Epidermal melanocyte (primary cell): ENCODE data around the gene PREP.
"Not testable (repeated sequence)": the region's sequence is repeated elsewhere in the genome, so short reads cannot be mapped to it uniquely, and the experiment has no call there.

Experiments
- DNase-seq: peaks from one replicate; pipeline ENCODE4 v3.0.0; 2011; ENCODE audit warnings: low spot score; ENCODE audit not compliant: insufficient read length

PREP gene

DNA sequence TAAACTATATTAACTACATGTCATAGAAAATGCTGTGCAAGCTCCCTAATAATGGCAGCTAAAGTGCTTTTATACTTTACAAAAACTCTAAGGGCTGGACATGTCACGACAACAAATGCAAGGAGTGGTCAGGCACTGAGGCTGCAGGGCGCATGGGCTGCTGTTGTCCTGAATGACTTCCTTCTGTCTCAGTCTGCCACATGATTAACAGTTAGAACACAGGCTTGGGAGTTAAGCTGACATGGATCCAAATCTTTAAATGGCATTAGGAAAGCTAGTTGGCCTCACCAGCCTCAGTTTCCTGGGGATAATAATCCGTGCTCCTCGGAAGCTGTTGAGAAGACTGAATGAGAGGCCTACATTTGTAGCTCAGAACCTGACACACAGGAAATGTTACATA, 57.4 kb downstream of the PREP start:
- DNase-seq: no peak

DNA sequence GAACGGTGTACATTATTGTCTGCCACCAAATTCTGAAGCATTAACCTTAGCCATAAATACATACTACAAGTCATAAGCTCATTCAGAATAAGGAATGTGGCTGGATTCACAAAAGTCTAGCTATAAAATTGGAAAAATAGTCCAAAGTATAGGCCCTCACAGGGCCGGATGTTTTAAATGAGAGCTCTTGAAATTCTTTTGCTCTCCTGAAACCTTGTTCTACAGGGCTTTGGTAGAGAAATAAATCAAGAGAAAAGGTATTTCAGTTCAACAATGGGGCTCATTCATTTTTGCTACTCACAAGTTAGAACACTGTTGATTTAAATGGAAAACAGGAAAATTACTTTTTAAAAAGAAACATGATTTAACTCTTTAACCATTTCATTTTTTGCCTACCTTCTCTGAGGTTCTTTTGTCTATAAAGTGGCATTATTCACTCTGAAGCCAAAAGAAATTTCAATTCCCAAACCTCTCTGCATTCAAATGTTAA, 58.0 kb downstream of the PREP start:
- DNase-seq: no peak

DNA sequence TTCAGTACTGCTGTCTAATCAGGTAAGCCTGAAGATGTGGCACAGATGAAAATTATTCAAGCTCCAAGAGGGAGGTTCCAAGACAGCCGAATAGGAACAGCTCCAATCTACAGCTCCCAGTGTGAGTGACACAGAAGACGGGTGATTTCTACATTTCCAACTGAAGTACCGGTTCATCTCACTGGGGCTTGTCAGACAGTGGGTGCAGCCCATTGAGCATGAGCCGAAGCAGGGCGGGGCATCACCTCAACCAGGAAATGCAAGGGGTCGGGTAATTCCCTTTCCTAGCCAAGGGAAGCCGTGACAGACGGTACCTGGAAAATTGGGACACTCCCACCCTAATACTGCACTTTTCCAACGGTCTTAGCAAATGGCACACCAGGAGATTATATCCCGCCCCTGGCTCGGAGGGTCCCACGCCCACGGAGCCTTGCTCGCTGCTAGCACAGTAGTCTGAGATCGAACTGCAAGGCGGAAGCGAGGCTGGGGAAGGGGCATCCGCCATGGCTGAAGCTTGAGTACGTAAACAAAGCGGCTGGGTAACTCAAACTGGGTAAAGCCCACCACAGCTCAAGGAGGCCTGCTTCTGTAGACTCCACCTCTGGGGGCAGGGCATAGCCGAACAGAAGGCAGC, 64.4 kb downstream of the PREP start:
- DNase-seq: not testable (repeated sequence)

DNA sequence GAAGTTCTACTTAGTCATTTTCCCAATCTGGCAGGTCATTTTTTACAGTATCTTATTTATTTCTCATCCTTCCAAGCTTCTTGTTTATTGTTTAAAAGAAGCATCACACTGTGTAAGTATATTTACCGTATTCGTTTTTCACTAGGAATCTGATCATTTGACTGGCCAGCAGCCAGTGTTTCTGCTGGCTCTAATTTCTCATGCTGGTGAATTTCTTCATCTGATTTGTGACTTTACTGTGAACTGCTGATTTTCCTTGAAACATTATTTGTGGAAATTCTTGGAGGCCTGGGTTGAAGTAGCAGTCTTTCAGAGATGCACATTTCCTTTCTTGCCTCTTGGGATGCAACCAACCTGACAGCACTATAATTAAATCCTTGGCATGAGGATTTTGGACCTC, 65.9 kb downstream of the PREP start:
- no peak for DNase-seq

DNA sequence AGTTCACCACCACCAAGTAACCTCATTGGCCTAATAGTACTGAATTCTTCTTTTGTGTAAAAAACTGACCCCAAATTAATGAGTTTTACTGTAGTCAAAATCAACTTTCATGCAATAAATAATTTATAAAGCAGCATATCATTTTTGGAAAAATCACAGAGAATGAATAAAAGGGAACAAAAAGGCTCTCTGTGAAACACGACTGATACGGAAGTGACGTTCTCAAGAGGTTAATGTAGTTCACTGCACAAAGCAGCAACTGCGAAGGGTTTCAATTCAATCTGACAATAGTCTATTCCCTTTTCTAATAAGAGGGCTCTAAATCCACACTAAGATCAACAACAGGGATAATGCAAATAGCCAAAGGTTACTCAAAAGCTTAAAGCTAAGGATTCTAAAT, 70.3 kb downstream of the PREP start:
- DNase-seq: peak; percentile 43

DNA sequence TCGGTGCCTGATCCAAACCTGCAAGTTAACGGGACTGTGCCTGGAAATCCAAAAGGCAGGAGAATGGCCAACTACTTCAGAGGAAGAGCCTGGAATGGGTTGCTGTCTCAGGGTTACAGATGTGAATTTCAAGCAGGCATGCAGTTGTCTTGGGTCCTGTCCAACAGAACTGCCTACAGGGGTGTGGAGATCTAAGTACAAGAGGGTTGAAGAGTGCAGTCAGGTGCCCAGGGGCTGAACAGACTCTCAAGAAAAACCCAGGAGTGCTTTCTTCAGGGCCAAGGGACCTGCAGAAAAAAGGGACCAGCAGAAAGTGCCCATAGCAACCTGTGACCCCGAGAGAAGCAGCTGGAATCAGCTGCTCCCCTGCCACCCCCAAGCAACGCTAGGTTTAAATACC, 71.0 kb downstream of the PREP start:
- DNase-seq: no peak

DNA sequence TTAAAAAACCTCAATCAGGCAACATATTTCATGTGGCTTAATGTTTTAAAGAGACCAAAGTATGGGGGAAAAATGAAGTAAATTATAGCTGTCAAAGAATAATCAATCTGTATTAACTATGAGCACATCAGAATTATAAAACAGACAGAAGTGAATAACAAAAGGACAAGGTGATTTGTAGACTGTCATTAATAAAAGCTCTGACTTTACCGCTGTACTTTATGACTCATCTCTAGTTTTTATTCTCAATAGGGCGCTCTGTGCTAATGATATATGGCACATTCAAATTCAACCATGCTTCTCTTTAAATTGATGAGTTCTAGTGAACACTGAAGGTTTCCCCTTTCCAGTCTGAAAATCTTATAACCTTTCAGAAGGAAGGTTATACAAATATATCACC, 72.0 kb downstream of the PREP start:
- no peak for DNase-seq

DNA sequence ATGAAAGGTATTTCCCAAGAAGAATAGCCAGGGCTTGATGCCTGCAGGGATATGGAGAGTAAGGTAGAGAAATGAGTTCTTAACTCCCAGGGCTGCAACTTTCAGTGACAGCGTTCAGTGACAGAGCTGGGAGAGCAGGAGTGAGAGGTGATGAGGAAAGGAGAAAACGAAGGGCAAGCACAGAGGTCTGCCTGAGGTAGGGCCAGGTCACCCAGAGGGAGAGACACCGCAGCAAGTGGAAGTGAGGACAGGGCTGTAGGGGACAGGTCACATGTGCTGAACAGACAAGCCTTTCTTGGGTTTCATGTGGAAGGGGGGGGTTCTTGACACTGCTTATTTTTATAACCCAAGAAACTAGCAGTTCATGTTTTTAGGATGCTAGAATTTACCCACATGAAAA, 72.5 kb downstream of the PREP start:
- no peak for DNase-seq

DNA sequence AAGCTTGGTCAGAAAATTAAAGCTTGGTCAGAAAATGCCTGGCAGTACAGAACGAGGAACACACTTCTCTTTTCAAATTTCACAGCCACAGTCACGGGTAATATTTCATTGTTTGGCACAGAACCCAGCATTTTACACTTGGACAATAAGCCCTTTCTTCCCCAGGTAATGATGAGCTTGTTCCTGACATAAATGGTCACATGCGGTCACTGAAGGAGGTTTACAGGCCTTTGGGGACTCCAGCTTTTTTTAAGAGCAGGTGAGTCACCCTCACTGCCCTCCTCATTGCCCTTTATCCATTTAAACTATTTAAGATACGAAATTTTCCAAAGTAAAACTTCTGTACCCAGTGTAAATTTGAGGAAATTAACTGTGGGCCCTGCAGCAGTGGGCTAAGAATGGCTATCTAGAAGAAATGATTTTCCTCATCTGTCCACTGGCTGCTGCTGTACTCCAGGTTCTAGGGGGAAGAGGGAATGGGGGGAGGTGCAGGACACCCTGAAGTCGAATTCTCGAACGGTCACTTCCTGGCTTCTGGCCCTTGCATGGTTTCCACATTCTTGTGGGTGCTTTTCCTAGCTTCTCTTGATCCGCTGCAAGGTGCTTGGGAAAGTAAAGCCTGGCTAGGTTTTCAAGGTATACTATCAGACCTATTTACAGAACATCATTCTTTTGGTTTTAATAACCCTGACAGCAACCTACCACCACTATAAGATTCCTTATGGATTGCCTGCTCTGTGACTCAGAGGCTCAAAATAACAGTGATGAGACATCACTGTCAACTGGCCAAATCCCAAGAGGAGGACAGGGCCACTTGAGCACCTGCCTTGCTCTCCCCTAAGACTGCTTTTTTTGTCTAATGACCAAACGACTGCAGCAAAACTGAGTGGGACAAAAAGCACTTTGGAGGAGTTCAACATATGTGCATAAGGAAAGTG, 75.8 kb downstream of the PREP start:
- no peak for DNase-seq

DNA sequence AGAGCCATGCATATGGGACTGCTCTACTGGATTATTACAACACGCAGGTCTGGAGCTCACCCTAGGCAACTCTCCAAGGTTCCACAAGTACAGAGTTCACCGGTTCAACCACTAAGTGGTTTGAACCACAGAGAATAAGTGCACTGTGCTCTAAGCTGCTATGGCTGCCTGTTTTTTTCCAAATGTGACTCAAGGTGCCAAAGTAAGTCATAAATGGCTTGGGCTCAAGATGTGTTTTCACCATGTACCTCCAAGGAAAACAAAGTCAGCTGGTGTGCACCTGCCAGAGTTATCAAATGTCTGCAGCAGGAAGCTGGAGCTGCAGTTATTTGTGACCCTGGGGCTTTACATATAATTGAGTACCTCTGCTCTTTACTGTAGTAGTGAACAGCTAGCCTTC, 76.7 kb downstream of the PREP start:
- no peak for DNase-seq

DNA sequence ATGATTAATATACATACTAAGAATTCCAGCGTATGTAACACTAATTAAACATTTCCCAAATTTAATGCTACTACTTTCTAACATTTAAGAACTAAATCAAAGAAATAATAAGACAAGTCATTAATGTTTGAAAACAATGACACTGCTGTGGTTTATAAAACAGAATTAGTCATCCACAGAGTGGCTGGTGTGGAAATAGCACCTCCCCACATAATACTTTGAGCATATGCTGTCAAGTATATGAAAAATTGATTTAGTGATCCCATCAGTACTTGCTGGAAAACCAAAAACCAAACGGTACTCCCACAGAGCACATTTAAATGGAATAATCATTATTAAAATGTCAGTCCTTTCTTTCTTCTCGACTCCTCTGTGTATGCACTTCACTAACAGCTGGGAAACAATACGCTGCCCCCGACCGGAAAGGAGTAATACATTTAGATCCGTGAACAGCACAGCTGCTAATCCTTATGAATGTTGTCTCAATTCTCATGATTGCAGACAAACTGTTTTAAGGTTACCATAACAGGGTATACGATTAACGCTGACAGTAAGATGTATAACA, 78.4 kb downstream of the PREP start:
- no peak for DNase-seq

DNA sequence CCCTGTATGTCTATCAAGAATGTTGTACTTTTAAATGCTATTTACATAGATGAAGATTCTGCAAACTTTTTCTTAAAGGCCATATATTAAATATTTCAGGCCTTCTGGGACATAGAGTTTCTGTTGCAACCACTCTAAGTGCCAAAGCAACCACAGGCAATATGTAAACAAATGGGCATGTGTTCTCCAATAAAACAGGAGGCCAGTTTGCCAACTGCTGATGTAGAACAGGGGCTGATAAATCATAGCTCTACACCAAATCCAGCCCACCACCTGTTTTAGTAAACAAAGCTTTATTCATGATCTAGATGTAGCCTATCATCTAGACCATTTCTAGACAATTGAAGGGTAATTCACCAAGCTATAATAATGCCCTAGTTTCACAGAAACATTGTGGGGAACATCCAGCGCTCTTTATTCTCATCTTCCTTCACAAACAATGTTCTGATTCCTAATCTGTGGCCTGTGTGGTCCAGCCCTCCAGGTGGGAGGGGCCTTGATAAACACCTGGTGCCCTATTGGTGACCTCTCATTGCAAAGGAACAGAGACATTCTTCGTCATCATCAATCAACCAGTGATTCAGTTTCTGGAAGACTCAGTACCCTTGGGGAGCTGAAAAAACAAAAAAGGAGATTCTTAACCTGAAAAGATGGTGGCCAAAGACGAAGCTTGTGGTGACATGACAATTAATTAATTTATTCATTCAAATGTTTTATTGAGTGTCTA, 80.2 kb downstream of the PREP start:
- DNase-seq: no peak

DNA sequence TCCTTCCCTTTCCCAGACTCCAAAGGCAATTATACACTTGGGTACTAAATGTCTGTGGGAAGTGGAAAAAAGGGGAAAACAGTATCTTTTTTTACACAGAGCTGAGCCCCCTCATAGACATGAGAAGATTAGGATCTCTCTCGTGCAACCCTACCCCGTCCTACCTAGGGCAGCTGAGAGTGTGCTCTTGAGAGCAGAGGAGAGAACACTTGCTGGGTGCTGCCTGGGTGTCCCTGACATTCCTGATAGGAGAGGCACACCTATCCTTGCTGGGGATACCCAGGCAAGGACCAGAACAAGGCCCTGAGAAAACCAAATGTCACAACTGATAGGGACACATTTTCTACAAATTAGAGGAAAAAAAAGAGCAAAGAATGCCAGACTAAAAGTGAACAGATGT, 81.2 kb downstream of the PREP start:
- DNase-seq: no peak

DNA sequence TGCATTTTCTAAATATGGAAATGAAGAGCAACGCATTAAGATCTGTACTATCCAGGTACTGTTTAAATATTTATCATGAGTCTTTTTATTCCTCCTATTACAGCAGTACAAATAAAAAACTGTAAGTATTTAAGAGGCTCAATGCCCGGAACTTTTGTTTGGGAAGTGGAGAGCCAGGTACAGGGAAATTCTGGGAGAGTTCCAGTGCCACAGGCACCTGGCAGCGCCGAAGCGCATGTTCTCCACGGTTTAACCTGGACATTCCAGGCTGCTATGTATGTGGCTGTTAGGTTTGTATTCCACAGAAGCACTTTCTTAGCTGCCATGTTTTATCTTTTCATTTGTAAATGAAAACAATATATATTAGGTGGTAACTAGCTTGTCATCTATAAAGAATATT, 81.7 kb downstream of the PREP start:
- no peak for DNase-seq

DNA sequence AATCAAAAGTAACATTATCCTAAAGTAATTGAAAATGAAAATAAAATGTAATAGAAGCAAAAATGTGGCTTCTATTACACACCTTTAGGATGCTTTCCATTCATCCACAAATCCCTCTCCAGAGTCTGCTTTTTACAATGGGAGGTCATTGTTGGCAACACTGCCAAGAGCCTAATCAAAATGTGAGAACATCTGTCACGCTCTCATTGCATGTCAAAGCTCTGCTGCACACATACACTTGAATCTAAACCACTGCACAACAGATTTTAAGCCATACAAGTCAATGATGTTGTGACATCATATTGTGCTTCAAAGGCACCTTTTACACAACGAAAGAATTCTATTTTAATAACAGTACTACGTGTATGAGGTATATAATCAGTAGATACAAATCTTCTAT, 82.1 kb downstream of the PREP start:
- no peak for DNase-seq

DNA sequence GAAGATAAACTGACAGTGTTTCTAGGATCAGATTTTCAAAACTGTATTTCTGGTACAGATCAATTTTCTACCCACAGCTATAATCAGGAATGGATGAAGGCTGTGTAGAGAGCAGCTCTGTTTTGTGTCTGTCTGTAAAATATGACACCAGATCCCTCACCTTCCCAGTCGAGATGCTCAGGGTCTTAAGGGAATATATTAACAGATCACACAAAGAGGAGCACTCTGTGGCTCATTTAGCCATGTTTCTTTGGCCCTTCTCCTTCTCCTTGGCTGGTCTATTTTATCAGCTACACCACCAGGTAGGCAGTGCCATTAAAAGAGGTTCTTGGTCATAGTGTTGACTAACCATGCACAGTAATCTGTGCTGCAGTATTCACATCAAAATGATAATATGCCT, 82.6 kb downstream of the PREP start:
- no peak for DNase-seq

DNA sequence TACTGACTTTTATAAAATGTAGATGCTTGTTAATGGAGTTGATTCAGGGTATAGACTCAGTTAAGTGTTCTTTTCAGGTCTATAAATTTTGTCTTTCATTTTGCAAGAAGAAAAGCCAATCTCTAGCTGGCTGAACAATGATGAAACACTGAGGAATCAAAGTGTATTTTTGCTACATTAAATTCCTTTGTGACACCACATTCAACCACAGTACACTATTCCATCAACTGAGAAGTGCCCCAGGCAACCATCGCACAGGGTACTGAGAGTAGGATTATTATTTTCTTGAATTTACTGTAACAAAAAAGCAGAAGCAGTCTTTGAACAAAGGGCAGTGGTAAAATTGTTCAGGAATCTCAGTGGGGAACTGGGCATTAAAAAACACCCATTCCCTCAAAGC, 83.6 kb downstream of the PREP start:
- DNase-seq: no peak

DNA sequence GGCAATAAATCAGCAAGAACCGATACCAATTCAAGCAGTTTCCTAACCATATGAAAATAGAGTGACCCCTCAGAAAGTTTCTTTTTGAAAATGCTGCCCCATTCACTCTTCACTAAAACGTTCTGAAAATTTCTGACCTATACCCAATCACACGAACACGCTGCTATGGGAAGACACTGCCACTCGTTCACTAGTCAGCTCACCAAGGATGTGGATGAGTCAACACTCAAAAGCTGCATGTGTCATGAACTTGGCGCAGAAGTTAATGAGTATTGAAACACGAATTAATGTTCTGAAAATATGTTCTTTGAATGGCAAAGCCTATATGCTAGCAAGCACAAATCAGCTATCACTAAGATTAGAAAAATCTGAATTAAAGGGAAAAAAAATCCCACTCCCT, 84.2 kb downstream of the PREP start:
- DNase-seq: no peak

DNA sequence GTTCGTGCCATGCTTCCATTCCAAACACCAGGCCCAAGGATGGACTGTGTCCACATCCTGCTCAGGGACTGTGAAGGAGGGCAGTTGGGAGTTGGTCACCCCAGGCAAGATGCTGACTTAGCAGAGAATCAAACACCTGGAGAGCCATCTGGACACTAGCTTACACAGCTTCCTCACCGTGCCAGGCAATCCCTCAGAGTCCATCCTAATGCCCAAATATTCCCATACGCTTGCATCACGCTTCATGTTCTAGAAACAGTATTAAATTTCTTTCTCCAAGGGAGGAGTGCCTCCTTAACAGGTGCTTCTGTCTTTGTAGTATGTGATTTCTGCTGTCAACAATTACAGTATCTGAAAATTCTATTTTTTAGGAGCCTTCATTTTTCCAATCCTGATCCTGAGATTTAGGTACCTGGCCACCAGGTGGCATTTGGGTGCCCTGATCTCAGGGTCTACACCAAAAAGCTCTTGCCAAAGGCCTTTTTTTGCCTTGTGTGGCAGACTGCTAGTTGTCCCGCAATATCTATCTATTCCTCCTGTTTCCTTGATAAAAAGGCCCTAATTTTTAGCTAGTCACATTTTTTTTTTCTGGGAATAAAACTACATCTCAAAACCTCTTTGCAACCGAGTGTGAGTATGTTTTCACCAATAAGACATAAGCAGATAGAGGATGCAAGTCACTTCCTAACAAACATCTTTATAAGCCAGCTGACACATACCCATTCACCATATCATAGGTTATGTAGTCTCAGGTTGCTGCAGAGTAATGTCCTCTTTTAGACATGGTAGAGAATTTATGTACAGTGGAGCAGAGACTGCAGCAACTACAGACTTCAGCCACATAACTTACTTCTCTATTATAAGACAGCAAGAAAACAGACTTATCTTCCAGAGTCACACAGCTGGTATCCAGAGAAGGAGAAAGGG, 85.0 kb downstream of the PREP start:
- no peak for DNase-seq

DNA sequence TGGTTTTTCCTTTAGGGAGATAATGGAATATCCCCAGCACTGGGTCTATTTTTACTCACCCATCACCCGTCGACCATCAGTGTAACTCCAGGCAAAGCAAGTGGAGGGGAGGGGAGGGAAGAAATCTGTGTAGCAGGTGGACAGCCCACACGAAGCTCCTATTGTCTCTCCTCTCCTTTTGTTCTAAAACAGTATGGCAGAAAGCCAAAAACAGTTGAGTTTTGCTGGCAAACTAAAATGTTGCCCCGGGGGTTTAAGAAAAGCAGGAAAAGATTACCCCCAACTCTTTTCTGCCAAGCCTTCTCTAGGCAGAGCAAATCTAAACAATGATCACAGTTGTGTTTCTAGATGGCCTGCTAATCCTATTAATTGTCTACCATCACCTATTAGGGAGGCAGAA, 89.7 kb downstream of the PREP start:
- no peak for DNase-seq

DNA sequence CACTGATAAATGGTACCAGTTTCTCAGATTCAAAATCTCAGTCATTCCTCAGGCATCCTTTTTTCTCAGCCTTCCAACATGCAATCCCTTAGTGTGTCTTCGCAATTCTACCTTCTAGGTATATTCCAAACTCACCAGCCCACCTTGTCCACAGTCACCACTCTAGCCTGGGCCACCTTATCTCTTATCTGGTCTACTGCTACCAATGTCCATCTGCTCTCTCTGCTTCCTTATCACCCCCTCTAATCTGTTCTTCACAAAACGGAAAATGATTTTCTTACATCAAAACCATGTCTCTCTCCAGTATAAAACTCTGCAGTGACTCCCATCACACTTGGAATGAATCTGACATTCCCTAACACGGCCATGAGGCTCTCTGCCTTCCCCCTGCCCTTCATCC, 91.9 kb downstream of the PREP start:
- DNase-seq: no peak
